OCI-LY1 (cell line): ENCODE results near the gene SNRNP70.
A peak's percentile ranks its signal among the peaks of the same experiment; 100 is the strongest.
"Not testable (repeated sequence)": the region's sequence is repeated elsewhere in the genome, so short reads cannot be mapped to it uniquely, and the experiment has no call there.

Experiments used
- H2AFZ ChIP-seq: fragments of 200-600 bp; sonication (generic), shearing (Covaris generic); 2 replicates; pipeline ENCODE4 v1.6.0; 2014; ENCODE audit warnings: antibody characterized with exemption, mild to moderate bottlenecking, low read length
- H3F3A ChIP-seq: fragments of 200-600 bp; sonication (generic), shearing (Covaris generic); 2 replicates; pipeline ENCODE4 v1.6.0; 2014; ENCODE audit warnings: mild to moderate bottlenecking, antibody characterized with exemption, low read length, moderate library complexity; ENCODE audit not compliant: insufficient read depth
- H3K27ac ChIP-seq: fragments of 200-600 bp; sonication (generic); 2 replicates; pipeline ENCODE4 v1.5.1; 2014; ENCODE audit warnings: low read length, mixed run types, mild to moderate bottlenecking, low read depth; ENCODE audit not compliant: poor library complexity, severe bottlenecking
- H3K27me3 ChIP-seq: fragments of 200-600 bp; sonication (generic); 2 replicates; pipeline ENCODE4 v1.6.0; 2014; ENCODE audit warnings: antibody characterized with exemption, mild to moderate bottlenecking, low read length, moderate library complexity; ENCODE audit not compliant: insufficient read depth
- H3K36me3 ChIP-seq: fragments of 200-600 bp; sonication (generic); 2 replicates; pipeline ENCODE4 v1.6.1; 2014; ENCODE audit warnings: mild to moderate bottlenecking, antibody characterized with exemption, low read length, moderate library complexity, mixed read lengths; ENCODE audit not compliant: insufficient read depth
- H3K4me1 ChIP-seq: fragments of 200-600 bp; sonication (generic); 2 replicates; pipeline ENCODE4 v1.5.1; 2014; ENCODE audit warnings: mild to moderate bottlenecking, low read length, moderate library complexity; ENCODE audit not compliant: insufficient read depth, severe bottlenecking
- H3K4me2 ChIP-seq: fragments of 200-600 bp; sonication (generic), shearing (Covaris generic); 2 replicates; pipeline ENCODE4 v1.6.1; 2014; ENCODE audit warnings: low read length
- H3K4me3 ChIP-seq: fragments of 200-600 bp; sonication (generic); 2 replicates; pipeline ENCODE4 v1.5.1; 2014; ENCODE audit warnings: low read length, low read depth, mild to moderate bottlenecking, mixed read lengths; ENCODE audit not compliant: poor library complexity, severe bottlenecking
- H3K79me2 ChIP-seq: fragments of 200-600 bp; shearing (Covaris generic); 2 replicates; pipeline ENCODE4 v1.6.1; 2016; ENCODE audit warnings: mixed run types, low read length, mixed read lengths; ENCODE audit not compliant: insufficient read depth
- H3K9ac ChIP-seq: fragments of 200-600 bp; sonication (generic), shearing (Covaris generic); 2 replicates; pipeline ENCODE4 v1.6.1; 2014; ENCODE audit warnings: mild to moderate bottlenecking, low read length, mixed read lengths
- H3K9me2 ChIP-seq: fragments of 200-600 bp; sonication (generic), shearing (Covaris generic); 2 replicates; pipeline ENCODE4 v1.6.1; 2014; ENCODE audit warnings: low read depth, mild to moderate bottlenecking, low read length, mixed read lengths
- H3K9me3 ChIP-seq: fragments of 200-600 bp; shearing (Covaris generic); 2 replicates; pipeline ENCODE4 v1.6.1; 2014; ENCODE audit warnings: low read length, mixed read lengths
- H4K20me1 ChIP-seq: fragments of 200-600 bp; sonication (generic), shearing (Covaris generic); 2 replicates; pipeline ENCODE4 v1.6.0; 2016; ENCODE audit warnings: mild to moderate bottlenecking, low read length; ENCODE audit not compliant: insufficient read depth
- CTCF ChIP-seq: fragments of 200-600 bp; sonication (generic), shearing (Covaris generic); IDR thresholded peaks from 2 replicates; pipeline ENCODE4 v1.5.1; 2017; ENCODE audit warnings: mild to moderate bottlenecking, antibody characterized with exemption, low read length, moderate library complexity, mixed read lengths
- EZH2 ChIP-seq: fragments of 200-600 bp; sonication (generic), shearing (Covaris generic); IDR thresholded peaks from 2 replicates; pipeline ENCODE4 v1.8.0; 2017; ENCODE audit warnings: borderline replicate concordance, mixed run types, mild to moderate bottlenecking, antibody characterized with exemption, low read length, moderate library complexity, mixed read lengths

SNRNP70 gene

DNA sequence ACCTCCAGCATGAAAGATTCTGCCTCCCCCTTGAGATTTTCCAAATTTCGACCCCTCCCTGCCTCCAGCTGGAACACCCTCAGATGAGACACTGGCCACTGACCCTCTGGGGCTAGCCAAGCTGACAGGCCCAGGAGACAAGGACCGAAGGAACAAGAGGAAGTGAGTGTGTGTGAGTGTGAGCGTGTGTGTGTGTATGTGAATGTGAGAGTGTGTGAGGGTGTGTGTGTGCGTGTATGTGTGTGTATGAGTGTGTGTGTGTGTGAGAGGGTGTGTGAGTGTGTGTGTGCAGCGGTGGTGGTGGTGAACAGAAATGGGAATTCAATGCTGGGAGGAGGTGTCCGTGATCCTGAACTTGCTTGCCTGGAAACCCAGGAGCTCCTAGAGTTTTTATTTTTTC is 56.1 kb downstream of the SNRNP70 start:
- TF ChIP-seq CTCF (no peak), EZH2 (no peak)
- Histone ChIP-seq H3K27me3 (no peaks in the 10 kb centered on the region), H2AFZ (no peak overlapping the region), H3K4me3 (no peak overlapping the region), H3K9ac (no peak overlapping the region), H3K4me2 (no peak overlapping the region), H3K79me2 (no peaks in the 10 kb centered on the region), H4K20me1 (no peaks in the 10 kb centered on the region), H3K36me3 (no peaks in the 10 kb centered on the region), H3K27ac (no peak overlapping the region), H3K9me3 (no peaks in the 10 kb centered on the region), H3K4me1 (peaks cover 10% of the 10 kb centered on the region), H3F3A (no peaks in the 10 kb centered on the region), H3K9me2 (no peaks in the 10 kb centered on the region)

GRCh38 chr19:49142866-49143335 is 57.6 kb downstream of the SNRNP70 start:
- Histone ChIP-seq H3K9ac (no peak overlapping the region), H4K20me1 (no peaks in the 10 kb centered on the region), H3K79me2 (no peaks in the 10 kb centered on the region), H3K27ac (no peak overlapping the region), H3K9me3 (no peaks in the 10 kb centered on the region), H3K36me3 (no peaks in the 10 kb centered on the region), H3K4me1 (peaks cover 12% of the 10 kb centered on the region), H2AFZ (no peak overlapping the region), H3K4me3 (no peak overlapping the region), H3K27me3 (no peaks in the 10 kb centered on the region), H3K4me2 (no peak overlapping the region), H3K9me2 (no peaks in the 10 kb centered on the region), H3F3A (no peaks in the 10 kb centered on the region)
- TF ChIP-seq EZH2 (no peak), CTCF (no peak)

DNA sequence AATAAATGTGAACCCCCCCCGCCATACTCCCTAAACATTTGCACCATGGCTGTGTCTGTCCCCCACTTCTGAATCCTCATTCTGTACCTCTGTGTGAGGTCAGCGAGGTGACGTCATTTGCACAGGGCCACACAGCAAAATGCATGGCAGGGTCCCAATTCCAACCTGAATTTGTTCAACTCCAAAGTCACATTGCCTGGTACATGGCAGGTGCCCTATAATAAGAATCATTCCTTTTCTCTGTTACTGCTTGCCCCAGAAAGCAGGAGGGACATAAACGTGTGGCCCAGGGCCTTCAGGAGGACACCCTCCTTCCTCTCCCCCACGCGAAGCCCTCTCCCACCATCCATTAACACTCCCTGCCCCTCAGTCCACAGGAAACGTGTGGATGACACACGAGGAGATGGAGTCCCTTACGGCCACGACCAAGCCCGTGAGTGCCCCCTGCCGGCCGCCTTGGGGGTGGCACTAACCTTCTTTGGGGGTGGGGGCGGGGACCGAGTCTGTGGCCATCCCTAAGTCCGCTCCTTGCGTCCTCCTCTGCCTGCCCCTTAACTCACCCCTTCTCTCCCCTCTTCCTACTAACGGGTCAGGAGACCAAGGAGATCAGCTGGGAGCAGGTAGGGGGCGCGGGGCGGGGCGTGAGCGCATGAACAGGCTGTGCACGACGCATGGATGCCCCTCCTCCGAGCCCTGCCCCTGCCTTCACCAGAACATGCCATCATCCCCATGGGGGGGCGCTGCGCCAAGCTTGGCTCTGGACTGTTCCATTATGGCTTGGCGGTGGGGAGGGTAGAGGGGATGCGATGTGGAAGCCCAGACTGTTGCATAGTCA is 60.5 kb downstream of the SNRNP70 start:
- Histone ChIP-seq H3F3A (no peaks in the 10 kb centered on the region), H3K4me2 (peak overlapping the region; percentile 83), H3K4me3 (peak overlapping the region; percentile 61), H3K36me3 (no peaks in the 10 kb centered on the region), H2AFZ (no peak overlapping the region), H3K79me2 (no peaks in the 10 kb centered on the region), H4K20me1 (no peaks in the 10 kb centered on the region), H3K9me3 (no peaks in the 10 kb centered on the region), H3K27me3 (no peaks in the 10 kb centered on the region), H3K9me2 (no peaks in the 10 kb centered on the region), H3K27ac (no peak overlapping the region), H3K9ac (peak overlapping the region; percentile 38; the same call in 1 of the 2 replicates), H3K4me1 (peaks cover 26% of the 10 kb centered on the region)
- TF ChIP-seq CTCF (peak; percentile 97), EZH2 (no peak)

GRCh38 chr19:49146408-49146770 is 61.1 kb downstream of the SNRNP70 start:
- H3K36me3 ChIP-seq, H3K9me2 ChIP-seq, H3K9ac ChIP-seq, H3F3A ChIP-seq, H3K9me3 ChIP-seq, H3K79me2 ChIP-seq, H3K27ac ChIP-seq, H4K20me1 ChIP-seq, H2AFZ ChIP-seq, H3K27me3 ChIP-seq: not testable (repeated sequence)
- Histone ChIP-seq H3K4me2 (peak overlapping the region; percentile 83), H3K4me1 (peaks cover 32% of the 10 kb centered on the region), H3K4me3 (peak overlapping the region; percentile 61)
